ENCODE data around the gene NPAS3. TPM values are rescaled to one million over a fixed set of nuclear protein-coding genes. Genes with fewer than 3 reads are reported as not detected.

Gene NPAS3
- total and polyA plus RNA-seq, 7 donors: 0.04 to 1.5 (median 0.39) TPM

- ATAC-seq: no peak
- 61 to 81% (median 67%) methylated on average over 3 of the region's 3 CpGs for WGBS, 3 donors
- intact Hi-C loops (cut with DNase I): no loop called here
- Histone ChIP-seq H3K27me3 (ENCODE audit: insufficient read depth in 3 of 3, low read length in 2 of 3) (no peaks in the 10 kb centered on the region), H3K36me3 (ENCODE audit: insufficient read depth in 1 of 2, low read depth in 1 of 2) (no peaks in the 10 kb centered on the region), H3K4me1 (no peaks in the 10 kb centered on the region), H3K27ac (no peak overlapping the region), H3K4me3 (no peak overlapping the region), H3K9me3 (no peaks in the 10 kb centered on the region)
- no peak for DNase-seq
- no peak for TF ChIP-seq CTCF (IDR thresholded peaks at IDR 0.05)
Observed at GRCh38 chr14:33564774-33565630, 626.3 kb downstream of the NPAS3 start.

GRCh38 chr14:33566082-33566481 lies 627.4 kb downstream of the NPAS3 start:
- no peaks in the 10 kb centered on the region for H3K27me3 ChIP-seq (ENCODE audit: insufficient read depth in 3 of 3, low read length in 2 of 3)
- H3K27ac ChIP-seq: no peak overlapping the region
- H3K9me3 ChIP-seq: no peaks in the 10 kb centered on the region
- intact Hi-C loops (cut with DNase I): no loop called here
- ATAC-seq: no peak
- no peaks in the 10 kb centered on the region for H3K36me3 ChIP-seq (ENCODE audit: insufficient read depth in 1 of 2, low read depth in 1 of 2)
- no peak for TF ChIP-seq CTCF (IDR thresholded peaks at IDR 0.05)
- 88 to 95% (median 89%) methylated on average over 9 of the region's 9 CpGs for WGBS, 3 donors
- H3K4me1 ChIP-seq: no peaks in the 10 kb centered on the region
- H3K4me3 ChIP-seq: no peak overlapping the region
- DNase-seq: no peak

GRCh38 chr14:33567023-33567728 lies 628.5 kb downstream of the NPAS3 start:
- whole genome bisulfite sequencing, 3 donors: 59 to 64% (median 61%) methylated on average over 10 of the region's 10 CpGs

GRCh38 chr14:33567731-33568130 lies 629.1 kb downstream of the NPAS3 start:
- Histone ChIP-seq H3K27me3 (ENCODE audit: insufficient read depth in 3 of 3, low read length in 2 of 3) (no peaks in the 10 kb centered on the region), H3K4me1 (no peaks in the 10 kb centered on the region), H3K4me3 (no peak overlapping the region), H3K9me3 (no peaks in the 10 kb centered on the region), H3K27ac (no peak overlapping the region), H3K36me3 (ENCODE audit: insufficient read depth in 1 of 2, low read depth in 1 of 2) (no peaks in the 10 kb centered on the region)
- WGBS, 3 donors: 72 to 79% (median 75%) methylated on average over 4 of the region's 4 CpGs
- no peak for TF ChIP-seq CTCF (IDR thresholded peaks at IDR 0.05)
- intact Hi-C loops (cut with DNase I): no loop called here
- DNase-seq (no peak), ATAC-seq (no peak)

More at GRCh38 chr14:33567023-33567728, 628.5 kb downstream of the NPAS3 start:
- intact Hi-C loops (cut with DNase I): no loop called here
- no peaks in the 10 kb centered on the region for H3K4me1 ChIP-seq
- TF ChIP-seq CTCF (IDR thresholded peaks at IDR 0.05): no peak
- H3K36me3 ChIP-seq (ENCODE audit: insufficient read depth in 1 of 2, low read depth in 1 of 2): no peaks in the 10 kb centered on the region
- H3K4me3 ChIP-seq: no peak overlapping the region
- DNase-seq (no peak), ATAC-seq (no peak)
- no peak overlapping the region for H3K27ac ChIP-seq
- H3K27me3 ChIP-seq (ENCODE audit: insufficient read depth in 3 of 3, low read length in 2 of 3): no peaks in the 10 kb centered on the region
- H3K9me3 ChIP-seq: no peaks in the 10 kb centered on the region

Measured in psoas muscle (tissue), 8 donors.